GM06990 (cell line): ENCODE measurements around the gene PRKCA.

ENCODE experiments used
- DNase-seq: peaks from one replicate; pipeline ENCODE4 v3.0.0-alpha.2; 2011; ENCODE audit not compliant: insufficient read length; ENCODE audit errors: extremely low read depth
- H3K27me3 ChIP-seq: replicated peaks from 2 replicates; pipeline ENCODE4 v1.6.0; 2011; ENCODE audit warnings: low read length; ENCODE audit not compliant: control insufficient read depth, insufficient read depth
- H3K36me3 ChIP-seq: 2 replicates; pipeline ENCODE4 v1.5.1; 2011; ENCODE audit warnings: low read length; ENCODE audit not compliant: control insufficient read depth, insufficient read depth
- H3K4me3 ChIP-seq: replicated peaks from 2 replicates; pipeline ENCODE4 v1.5.1; 2011; ENCODE audit warnings: low read depth, mild to moderate bottlenecking, control low read depth, low read length
- CTCF ChIP-seq: IDR thresholded peaks from 2 replicates; pipeline ENCODE4 v1.5.1; 2011; ENCODE audit warnings: low read length, control low read depth, mild to moderate bottlenecking, inconsistent platforms; ENCODE audit not compliant: insufficient read depth, poor library complexity, severe bottlenecking

The PRKCA gene

DNA sequence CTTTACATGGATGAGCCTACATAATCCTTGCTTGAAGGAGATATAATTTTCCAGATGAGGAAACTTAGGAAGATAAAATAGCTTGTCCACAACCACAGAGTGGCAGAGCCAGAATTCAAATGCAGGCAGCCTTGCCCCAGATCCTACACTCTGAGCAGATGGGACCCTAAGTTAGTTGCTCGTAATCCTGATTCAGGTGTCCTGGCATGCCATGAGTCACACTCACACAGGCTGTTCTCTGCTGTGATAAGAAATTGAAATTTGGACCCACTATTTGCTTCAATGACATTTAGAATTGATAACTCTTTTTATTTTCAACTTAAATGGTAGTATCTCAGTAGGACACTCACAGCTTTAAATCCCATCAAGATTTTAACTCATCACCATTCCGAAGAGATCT, 381.8 kb downstream of the PRKCA start:
- TF ChIP-seq CTCF, result no peak
- no peak for DNase-seq

GRCh38 chr17:66684731-66685130, 382.3 kb downstream of the PRKCA start:
- Histone ChIP-seq H3K27me3 (no peaks in the 10 kb centered on the region), H3K36me3 (no peaks in the 10 kb centered on the region), H3K4me3 (no peak overlapping the region)
- TF ChIP-seq CTCF, result no peak
- no peak for DNase-seq

More for the DNA sequence above, 381.8 kb downstream of the PRKCA start:
- no peak overlapping the region for H3K4me3 ChIP-seq
- no peaks in the 10 kb centered on the region for H3K36me3 ChIP-seq
- H3K27me3 ChIP-seq, result no peaks in the 10 kb centered on the region

GRCh38 chr17:66686601-66687000, 384.2 kb downstream of the PRKCA start:
- no peak for DNase-seq
- no peak for TF ChIP-seq CTCF
- Histone ChIP-seq H3K36me3 (no peaks in the 10 kb centered on the region), H3K27me3 (no peaks in the 10 kb centered on the region), H3K4me3 (no peak overlapping the region)

GRCh38 chr17:66687570-66688284, 385.3 kb downstream of the PRKCA start:
- no peak for TF ChIP-seq CTCF
- Histone ChIP-seq H3K36me3 (no peaks in the 10 kb centered on the region), H3K27me3 (no peaks in the 10 kb centered on the region), H3K4me3 (no peak overlapping the region)
- DNase-seq, result no peak

DNA sequence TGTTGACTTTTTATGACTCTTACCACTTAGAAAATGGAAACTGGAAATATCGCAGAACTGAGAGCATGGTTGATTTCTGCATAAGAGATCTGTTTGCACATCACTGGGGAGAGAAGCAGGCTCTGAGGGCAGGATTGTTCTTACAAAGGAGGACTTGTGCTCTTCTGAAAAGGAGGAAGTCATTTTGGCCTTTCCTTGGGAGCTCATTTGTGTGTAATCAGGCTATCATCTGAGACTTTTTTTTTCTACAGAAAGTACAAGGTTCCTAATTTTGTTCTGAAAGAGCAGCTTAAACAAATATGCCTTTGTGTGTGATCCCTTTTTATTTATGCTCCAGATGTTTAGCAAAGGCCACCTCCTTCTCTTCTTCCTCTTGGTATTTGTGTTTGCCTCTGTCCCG, 386.8 kb downstream of the PRKCA start:
- TF ChIP-seq CTCF, result no peak
- DNase-seq, result no peak
- Histone ChIP-seq H3K4me3 (no peak overlapping the region), H3K36me3 (no peaks in the 10 kb centered on the region), H3K27me3 (no peaks in the 10 kb centered on the region)

GRCh38 chr17:66690166-66690565, 387.8 kb downstream of the PRKCA start:
- no peak overlapping the region for H3K4me3 ChIP-seq
- DNase-seq, result no peak
- no peak for TF ChIP-seq CTCF
- no peaks in the 10 kb centered on the region for H3K27me3 ChIP-seq
- H3K36me3 ChIP-seq, result no peaks in the 10 kb centered on the region
